Measurements from ENCODE around the gene GALNT7.

Gene GALNT7

DNA sequence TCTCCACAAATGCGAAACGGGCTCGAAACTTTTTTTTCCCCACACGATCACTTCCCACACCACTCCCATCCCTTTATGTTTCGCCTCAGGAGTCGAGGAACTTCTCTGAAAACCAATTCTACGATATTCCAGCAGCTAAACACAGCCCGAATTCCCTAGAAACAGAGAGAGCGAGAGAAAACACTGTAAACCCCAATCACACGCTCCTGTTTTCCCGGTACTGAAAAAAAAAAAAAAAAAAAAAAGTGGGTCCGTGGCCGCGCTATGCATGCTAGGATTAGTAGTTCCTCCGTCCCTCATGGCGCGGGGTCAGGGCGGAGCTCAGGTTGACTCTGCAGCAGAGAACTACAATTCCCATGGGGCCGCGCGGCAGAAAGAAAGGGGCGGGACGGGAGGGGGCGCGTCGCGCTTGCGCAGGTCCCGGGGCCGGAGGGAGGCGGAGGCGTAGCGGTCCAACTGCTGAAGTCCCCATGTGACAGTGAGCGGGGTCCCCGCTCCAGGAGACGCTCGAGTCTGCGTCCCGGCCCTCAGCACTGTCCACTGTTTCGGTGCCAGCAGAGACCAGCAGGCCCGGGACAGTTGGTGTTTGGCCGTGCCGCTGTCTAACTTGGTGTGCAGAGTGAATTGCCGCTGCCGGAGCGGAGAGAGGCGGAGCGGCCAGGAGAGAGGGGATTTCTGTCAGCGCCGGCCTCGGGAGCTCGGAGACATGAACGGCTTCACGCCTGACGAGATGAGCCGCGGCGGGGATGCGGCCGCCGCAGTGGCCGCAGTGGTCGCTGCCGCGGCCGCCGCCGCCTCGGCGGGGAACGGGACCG, 202.1 kb downstream of the GALNT7 start, which contains the start of gene SAP30 (continued):
- TF ChIP-seq, protein P1, sequence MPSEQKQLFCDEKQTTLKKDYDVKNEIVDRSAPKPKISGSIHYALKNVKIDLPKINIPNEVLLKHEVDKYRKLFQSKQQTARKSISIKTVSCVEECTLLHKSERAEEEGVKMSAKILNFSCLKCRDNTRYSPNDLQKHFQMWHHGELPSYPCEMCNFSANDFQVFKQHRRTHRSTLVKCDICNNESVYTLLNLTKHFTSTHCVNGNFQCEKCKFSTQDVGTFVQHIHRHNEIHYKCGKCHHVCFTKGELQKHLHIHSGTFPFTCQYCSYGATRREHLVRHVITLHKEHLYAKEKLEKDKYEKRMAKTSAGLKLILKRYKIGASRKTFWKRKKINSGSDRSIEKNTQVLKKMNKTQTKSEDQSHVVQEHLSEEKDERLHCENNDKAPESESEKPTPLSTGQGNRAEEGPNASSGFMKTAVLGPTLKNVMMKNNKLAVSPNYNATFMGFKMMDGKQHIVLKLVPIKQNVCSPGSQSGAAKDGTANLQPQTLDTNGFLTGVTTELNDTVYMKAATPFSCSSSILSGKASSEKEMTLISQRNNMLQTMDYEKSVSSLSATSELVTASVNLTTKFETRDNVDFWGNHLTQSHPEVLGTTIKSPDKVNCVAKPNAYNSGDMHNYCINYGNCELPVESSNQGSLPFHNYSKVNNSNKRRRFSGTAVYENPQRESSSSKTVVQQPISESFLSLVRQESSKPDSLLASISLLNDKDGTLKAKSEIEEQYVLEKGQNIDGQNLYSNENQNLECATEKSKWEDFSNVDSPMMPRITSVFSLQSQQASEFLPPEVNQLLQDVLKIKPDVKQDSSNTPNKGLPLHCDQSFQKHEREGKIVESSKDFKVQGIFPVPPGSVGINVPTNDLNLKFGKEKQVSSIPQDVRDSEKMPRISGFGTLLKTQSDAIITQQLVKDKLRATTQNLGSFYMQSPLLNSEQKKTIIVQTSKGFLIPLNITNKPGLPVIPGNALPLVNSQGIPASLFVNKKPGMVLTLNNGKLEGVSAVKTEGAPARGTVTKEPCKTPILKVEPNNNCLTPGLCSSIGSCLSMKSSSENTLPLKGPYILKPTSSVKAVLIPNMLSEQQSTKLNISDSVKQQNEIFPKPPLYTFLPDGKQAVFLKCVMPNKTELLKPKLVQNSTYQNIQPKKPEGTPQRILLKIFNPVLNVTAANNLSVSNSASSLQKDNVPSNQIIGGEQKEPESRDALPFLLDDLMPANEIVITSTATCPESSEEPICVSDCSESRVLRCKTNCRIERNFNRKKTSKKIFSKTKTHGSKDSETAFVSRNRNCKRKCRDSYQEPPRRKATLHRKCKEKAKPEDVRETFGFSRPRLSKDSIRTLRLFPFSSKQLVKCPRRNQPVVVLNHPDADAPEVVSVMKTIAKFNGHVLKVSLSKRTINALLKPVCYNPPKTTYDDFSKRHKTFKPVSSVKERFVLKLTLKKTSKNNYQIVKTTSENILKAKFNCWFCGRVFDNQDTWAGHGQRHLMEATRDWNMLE (tag by site-specific recombination; conservative IDR thresholded peaks at IDR 0.05; ENCODE audit: low read depth): no peak
- no peak for TF ChIP-seq ZFP69B (tag by site-specific recombination; IDR thresholded peaks at IDR 0.05)
- TF ChIP-seq, protein P2, sequence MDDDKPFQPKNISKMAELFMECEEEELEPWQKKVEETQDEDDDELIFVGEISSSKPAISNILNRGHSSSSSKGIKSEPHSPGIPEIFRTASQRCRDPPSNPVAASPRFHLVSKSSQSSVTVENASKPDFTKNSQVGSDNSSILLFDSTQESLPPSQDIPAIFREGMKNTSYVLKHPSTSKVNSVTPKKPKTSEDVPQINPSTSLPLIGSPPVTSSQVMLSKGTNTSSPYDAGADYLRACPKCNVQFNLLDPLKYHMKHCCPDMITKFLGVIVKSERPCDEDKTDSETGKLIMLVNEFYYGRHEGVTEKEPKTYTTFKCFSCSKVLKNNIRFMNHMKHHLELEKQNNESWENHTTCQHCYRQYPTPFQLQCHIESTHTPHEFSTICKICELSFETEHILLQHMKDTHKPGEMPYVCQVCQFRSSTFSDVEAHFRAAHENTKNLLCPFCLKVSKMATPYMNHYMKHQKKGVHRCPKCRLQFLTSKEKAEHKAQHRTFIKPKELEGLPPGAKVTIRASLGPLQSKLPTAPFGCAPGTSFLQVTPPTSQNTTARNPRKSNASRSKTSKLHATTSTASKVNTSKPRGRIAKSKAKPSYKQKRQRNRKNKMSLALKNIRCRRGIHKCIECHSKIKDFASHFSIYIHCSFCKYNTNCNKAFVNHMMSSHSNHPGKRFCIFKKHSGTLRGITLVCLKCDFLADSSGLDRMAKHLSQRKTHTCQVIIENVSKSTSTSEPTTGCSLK (tag by site-specific recombination; IDR thresholded peaks at IDR 0.05): no peak
- no peak for TF ChIP-seq ZNF792 (tag by site-specific recombination; IDR thresholded peaks at IDR 0.05)
- TF ChIP-seq, protein P3, sequence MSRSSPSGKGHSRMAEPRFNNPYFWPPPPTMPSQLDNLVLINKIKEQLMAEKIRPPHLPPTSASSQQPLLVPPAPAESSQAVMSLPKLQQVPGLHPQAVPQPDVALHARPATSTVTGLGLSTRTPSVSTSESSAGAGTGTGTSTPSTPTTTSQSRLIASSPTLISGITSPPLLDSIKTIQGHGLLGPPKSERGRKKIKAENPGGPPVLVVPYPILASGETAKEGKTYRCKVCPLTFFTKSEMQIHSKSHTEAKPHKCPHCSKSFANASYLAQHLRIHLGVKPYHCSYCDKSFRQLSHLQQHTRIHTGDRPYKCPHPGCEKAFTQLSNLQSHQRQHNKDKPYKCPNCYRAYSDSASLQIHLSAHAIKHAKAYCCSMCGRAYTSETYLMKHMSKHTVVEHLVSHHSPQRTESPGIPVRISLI (tag by site-specific recombination; IDR thresholded peaks at IDR 0.05): peak; percentile 99
- TF ChIP-seq, protein P4, sequence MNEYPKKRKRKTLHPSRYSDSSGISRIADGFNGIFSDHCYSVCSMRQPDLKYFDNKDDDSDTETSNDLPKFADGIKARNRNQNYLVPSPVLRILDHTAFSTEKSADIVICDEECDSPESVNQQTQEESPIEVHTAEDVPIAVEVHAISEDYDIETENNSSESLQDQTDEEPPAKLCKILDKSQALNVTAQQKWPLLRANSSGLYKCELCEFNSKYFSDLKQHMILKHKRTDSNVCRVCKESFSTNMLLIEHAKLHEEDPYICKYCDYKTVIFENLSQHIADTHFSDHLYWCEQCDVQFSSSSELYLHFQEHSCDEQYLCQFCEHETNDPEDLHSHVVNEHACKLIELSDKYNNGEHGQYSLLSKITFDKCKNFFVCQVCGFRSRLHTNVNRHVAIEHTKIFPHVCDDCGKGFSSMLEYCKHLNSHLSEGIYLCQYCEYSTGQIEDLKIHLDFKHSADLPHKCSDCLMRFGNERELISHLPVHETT (tag by site-specific recombination; IDR thresholded peaks at IDR 0.05): no peak
- TF ChIP-seq SETDB1 (IDR thresholded peaks at IDR 0.05; ENCODE audit: insufficient read length, low read length): no peak
- no peak for TF ChIP-seq GLI2 (tag by site-specific recombination; IDR thresholded peaks at IDR 0.05; ENCODE audit: borderline replicate concordance, low read depth)
- TF ChIP-seq PRDM1 (tag by site-specific recombination; IDR thresholded peaks at IDR 0.05): peak; percentile 88; the same call in 1 of the 2 replicates
- TF ChIP-seq ZNF510 (tag by site-specific recombination; IDR thresholded peaks at IDR 0.05; ENCODE audit: insufficient replicate concordance): no peak
- no peak for TF ChIP-seq ZNF433 (tag by site-specific recombination; IDR thresholded peaks at IDR 0.05; ENCODE audit: low read depth)
- no peak for TF ChIP-seq ZNF16 (tag by site-specific recombination; IDR thresholded peaks at IDR 0.05; ENCODE audit: low read depth)
- TF ChIP-seq, protein P5, sequence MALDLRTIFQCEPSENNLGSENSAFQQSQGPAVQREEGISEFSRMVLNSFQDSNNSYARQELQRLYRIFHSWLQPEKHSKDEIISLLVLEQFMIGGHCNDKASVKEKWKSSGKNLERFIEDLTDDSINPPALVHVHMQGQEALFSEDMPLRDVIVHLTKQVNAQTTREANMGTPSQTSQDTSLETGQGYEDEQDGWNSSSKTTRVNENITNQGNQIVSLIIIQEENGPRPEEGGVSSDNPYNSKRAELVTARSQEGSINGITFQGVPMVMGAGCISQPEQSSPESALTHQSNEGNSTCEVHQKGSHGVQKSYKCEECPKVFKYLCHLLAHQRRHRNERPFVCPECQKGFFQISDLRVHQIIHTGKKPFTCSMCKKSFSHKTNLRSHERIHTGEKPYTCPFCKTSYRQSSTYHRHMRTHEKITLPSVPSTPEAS (tag by site-specific recombination; IDR thresholded peaks at IDR 0.05): no peak
- 0 out of 2 replicates have a peak, but pooled peaks have one; percentile 24 for TF ChIP-seq ZNF600 (tag by site-specific recombination; IDR thresholded peaks at IDR 0.05)
- TF ChIP-seq, protein P6, sequence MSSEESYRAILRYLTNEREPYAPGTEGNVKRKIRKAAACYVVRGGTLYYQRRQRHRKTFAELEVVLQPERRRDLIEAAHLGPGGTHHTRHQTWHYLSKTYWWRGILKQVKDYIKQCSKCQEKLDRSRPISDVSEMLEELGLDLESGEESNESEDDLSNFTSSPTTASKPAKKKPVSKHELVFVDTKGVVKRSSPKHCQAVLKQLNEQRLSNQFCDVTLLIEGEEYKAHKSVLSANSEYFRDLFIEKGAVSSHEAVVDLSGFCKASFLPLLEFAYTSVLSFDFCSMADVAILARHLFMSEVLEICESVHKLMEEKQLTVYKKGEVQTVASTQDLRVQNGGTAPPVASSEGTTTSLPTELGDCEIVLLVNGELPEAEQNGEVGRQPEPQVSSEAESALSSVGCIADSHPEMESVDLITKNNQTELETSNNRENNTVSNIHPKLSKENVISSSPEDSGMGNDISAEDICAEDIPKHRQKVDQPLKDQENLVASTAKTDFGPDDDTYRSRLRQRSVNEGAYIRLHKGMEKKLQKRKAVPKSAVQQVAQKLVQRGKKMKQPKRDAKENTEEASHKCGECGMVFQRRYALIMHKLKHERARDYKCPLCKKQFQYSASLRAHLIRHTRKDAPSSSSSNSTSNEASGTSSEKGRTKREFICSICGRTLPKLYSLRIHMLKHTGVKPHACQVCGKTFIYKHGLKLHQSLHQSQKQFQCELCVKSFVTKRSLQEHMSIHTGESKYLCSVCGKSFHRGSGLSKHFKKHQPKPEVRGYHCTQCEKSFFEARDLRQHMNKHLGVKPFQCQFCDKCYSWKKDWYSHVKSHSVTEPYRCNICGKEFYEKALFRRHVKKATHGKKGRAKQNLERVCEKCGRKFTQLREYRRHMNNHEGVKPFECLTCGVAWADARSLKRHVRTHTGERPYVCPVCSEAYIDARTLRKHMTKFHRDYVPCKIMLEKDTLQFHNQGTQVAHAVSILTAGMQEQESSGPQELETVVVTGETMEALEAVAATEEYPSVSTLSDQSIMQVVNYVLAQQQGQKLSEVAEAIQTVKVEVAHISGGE (tag by site-specific recombination; conservative IDR thresholded peaks at IDR 0.05; ENCODE audit: low read depth): no peak; the same call in 1 of the 2 replicates
- peak; percentile 58; the same call in 1 of the 2 replicates for TF ChIP-seq ZFHX2 (tag by site-specific recombination; conservative IDR thresholded peaks at IDR 0.05)
- TF ChIP-seq ZBTB48 (tag by site-specific recombination; IDR thresholded peaks at IDR 0.05): no peak
- TF ChIP-seq, protein P7, sequence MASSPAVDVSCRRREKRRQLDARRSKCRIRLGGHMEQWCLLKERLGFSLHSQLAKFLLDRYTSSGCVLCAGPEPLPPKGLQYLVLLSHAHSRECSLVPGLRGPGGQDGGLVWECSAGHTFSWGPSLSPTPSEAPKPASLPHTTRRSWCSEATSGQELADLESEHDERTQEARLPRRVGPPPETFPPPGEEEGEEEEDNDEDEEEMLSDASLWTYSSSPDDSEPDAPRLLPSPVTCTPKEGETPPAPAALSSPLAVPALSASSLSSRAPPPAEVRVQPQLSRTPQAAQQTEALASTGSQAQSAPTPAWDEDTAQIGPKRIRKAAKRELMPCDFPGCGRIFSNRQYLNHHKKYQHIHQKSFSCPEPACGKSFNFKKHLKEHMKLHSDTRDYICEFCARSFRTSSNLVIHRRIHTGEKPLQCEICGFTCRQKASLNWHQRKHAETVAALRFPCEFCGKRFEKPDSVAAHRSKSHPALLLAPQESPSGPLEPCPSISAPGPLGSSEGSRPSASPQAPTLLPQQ (tag by site-specific recombination; IDR thresholded peaks at IDR 0.05): no peak
- peak; percentile 78 for TF ChIP-seq ZBTB17 (tag by site-specific recombination; IDR thresholded peaks at IDR 0.05)
- TF ChIP-seq, protein P8, sequence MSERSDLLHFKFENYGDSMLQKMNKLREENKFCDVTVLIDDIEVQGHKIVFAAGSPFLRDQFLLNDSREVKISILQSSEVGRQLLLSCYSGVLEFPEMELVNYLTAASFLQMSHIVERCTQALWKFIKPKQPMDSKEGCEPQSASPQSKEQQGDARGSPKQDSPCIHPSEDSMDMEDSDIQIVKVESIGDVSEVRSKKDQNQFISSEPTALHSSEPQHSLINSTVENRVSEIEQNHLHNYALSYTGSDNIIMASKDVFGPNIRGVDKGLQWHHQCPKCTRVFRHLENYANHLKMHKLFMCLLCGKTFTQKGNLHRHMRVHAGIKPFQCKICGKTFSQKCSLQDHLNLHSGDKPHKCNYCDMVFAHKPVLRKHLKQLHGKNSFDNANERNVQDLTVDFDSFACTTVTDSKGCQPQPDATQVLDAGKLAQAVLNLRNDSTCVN (tag by site-specific recombination; optimal IDR thresholded peaks at IDR 0.05): peak; percentile 86
